Islet precursor cell (in vitro differentiated cells): Measurements from ENCODE around the gene PTPRD.
A peak's percentile ranks its signal among the peaks of the same experiment; 100 is the strongest.

Source experiments
- DNase-seq: peaks from one replicate; pipeline ENCODE4 v3.0.0-alpha.2; 2018

The PTPRD gene

DNA sequence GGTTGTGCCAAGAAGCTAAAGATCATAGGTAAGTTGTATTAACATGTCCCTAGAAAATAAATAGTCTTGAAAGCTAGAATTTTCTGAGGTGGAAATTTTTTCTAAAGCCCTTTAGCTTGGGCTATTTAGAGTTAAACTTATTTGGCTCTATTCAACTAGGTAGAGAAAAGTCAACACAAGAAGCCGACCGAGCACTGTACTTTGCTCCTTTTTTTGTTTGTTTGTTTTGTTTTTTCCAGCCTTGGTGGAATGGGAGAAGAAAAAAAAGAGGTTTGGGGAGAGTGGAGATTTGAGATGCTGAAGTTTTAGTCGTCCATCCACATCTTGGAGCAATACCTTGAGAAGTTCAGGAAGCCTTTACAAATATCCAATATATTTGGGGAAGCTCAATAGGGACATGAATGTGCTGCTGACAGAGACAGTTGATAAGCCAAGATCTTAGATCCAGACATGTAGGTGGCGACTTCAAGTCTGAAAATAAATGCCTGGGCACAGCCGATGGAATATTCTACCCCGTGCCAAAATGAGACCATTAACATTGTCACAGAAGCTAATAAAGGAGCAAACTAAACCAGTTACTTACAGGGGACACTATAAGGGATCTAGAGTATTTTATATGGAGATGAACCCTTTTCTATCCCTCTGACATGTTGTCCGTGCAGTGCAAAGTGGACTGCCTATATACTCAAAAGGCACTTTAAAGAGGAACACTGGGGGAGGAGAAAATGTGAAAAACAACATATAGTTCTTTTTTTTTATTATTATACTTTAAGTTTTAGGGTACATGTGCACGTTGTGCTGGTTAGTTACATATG lies 466.1 kb downstream of the PTPRD start:
- DNase-seq, result no peak

DNA sequence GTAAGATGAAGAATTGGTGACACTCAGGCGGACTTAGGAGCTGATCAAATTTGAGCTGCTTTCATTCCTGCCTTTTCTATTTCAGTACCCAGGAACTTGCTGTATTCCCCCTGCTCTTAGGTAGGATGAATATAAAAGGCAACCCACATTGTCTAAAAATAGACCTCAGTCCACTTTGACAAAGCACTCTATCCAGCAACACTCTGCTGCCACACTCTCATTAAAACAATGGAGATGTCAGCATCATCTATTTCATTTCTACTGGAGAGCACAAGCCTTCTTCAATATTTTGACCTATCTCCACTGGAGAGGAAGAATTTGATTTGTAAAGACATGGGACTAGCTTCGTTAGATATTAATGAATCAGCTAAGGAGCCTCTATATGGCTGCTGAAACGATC lies 468.4 kb downstream of the PTPRD start:
- DNase-seq, result no peak

DNA sequence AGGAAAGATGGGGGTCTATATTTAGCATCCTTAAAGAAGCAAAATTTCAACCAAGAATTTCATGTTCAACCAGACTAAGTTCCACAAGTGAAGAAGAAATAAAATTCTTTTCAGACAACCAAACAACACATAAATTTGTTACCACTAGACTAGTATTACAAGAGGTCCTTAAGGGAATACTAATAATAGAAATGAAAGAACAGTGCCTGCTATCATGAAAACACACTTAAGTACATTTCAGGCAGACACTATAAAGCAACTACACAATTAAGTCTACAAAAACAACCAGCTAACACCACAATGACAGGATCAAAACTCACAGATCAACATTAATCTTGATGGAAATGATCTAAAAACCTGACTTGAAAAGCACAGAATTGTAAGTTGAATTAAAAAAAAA lies 477.2 kb downstream of the PTPRD start:
- no peak for DNase-seq

DNA sequence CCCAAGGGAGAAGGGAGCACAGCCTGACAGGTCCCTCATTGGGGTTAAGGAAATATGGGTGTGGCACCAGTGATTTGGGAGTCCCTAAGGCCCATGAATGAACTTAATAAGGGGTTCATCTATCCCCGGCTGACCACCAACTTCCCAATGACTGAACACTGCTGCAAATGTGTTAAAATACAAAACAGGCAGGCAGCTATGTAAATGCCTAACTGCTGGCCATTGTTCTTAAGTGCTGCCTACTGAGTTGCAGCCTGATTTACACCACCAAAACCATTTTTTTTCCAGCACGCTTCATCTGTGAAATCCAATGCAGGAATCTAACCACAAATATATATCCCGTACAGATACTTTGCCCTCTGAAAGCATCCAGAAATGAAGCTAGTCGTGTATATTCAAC lies 478.5 kb downstream of the PTPRD start:
- DNase-seq, result no peak

DNA sequence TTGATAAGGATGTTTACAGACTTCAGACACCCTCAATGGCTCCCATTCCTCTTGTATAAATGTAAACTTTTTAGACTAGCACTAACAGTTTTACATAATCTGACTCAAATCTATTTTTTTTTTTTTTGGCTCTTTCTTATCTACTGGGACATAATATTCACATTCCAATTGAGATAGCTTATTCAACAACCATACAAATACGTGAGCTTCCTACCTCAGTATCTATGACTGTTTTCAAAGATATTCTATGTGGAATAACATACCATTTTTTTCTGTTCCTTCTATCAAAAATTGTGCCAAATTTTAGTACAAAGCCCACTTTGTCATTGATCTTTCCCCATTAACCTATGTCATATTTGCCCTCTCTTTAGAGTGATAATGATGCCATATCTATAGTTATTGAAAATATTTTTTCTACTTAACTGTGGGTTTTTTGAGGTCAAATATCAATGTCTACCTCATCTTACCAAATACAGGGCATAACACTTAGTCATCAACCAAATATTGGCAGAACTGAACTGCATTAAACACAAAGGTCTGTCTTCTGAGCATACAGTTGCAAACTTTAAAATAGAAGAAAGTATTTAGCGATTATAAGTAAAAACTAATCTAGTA lies 482.6 kb downstream of the PTPRD start:
- DNase-seq, result no peak

DNA sequence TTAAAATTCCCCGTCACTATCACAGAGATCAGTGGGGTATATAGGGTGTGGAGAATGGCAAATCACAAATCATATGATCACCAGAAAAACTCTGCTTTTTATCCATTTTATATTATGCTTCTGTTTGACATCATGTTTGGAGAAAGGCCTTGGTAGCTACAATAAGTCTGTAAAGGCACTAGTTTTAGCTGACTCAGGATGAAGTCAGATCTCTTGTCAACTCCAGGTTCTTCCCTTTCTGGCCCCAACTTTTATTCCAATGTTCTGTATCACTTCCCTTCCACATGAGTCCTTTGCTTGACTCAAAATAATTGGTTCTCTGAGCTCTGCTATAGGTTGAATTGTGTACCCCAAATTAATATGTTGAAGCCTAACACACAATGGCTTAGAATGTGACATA lies 484.9 kb downstream of the PTPRD start:
- DNase-seq, result no peak

DNA sequence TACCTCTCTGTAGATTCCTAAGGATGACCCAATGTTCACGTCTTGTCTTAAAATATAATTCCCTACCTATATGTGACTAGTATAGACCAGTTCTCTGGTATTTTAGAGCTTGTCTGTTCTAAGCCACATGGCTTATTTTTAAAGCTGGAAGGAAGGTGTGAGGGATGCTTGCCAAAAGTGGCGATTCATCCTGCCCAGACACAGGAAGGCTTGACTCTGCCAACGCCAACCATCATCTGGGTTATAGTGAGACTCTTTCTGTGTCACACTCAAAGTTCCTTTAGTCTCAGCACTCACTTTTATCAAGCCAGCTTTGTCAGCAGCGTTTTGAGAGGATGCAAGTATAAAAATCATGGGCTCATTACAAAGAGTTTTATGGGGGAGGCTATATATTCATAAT lies 500.0 kb downstream of the PTPRD start:
- no peak for DNase-seq

DNA sequence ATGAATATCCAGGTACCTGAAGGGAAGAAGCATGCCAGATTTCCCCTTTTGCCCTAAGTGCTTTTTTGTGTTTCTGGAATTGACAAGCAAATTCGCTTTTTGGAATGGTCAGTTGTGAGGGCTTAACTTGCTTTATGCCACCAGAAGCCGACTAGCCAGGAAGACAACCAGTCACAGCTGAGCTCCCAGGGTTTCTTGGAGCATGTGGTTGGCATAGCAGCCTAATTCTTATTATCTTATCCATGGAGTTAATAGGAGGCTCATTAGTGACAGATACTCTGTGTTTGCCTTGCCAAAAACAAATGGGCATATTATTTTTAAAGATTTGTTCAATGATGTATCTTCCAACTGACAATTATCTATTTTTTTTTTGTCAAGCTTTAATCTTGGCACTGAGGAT lies 500.7 kb downstream of the PTPRD start:
- DNase-seq, result no peak

DNA sequence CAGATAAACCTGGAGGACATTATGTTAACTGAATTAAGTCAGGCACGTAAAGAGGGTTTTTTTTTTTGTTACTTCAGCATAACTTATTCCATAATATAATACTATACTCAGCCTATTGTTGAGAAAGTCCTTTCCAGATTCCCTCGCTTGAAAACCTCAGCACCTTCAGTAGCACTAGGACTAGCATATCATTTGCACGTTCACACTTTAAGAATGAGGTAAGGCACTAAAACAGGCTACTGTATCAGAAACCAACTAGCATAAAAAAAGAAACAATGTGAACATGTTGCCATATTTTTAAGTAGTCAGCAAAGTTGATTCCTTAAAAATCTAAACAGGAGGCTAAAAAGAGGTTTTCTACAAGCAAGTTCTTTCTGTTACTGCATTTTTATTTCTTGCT lies 504.0 kb downstream of the PTPRD start:
- no peak for DNase-seq

DNA sequence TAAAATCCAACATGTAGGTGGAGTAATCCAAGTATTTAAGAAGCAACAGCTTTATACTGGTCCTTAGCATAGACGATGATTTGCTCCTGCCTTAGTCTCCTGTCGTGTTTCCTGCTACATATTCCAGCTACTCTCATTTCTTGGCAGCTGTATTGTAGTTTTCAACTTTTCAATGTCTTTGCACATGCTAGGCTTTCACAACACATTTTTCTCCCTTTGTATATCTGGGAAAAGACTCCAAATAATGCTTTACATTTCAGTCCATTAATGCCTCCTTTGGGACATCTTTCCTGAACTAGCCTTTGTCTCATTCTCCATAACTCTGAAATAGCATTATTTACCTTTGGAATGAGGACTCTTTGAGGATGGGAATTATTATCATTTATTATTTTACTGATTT lies 508.0 kb downstream of the PTPRD start:
- no peak for DNase-seq

DNA sequence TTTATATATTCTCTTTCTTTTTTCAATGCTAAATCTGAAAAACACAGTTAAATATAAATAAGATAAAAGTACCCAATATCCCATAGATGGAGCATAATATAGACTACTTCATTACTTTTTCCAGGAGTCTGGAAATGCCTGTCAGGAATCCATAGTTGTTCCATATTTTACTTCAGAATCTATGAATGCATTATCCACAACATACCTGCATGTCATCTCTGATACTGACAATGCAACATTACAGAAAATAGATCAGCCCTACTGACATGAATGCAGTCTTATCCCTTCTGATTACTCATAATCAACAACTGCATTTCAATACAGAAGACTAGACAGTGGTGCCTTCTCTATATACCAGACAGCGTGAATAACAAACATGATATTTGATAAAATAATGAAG lies 517.6 kb downstream of the PTPRD start:
- no peak for DNase-seq

DNA sequence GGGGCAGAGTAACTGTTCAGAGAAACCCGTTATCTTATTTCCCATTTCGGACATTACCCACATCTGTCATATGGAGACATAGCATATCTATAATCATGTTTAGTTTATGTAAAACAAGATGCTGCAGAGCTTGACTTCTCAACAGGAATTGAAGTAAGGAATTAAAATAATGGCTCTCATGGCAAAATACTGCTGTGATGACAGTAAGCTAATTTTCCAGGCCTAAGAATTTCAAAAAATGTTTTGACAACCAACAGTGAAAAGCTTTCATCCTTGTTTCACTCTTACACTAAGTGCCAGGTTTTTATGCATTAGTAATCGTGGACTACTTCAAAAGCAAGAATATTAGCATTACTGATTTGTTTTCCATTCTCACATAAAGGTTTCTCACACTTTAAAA lies 518.2 kb downstream of the PTPRD start:
- no peak for DNase-seq

DNA sequence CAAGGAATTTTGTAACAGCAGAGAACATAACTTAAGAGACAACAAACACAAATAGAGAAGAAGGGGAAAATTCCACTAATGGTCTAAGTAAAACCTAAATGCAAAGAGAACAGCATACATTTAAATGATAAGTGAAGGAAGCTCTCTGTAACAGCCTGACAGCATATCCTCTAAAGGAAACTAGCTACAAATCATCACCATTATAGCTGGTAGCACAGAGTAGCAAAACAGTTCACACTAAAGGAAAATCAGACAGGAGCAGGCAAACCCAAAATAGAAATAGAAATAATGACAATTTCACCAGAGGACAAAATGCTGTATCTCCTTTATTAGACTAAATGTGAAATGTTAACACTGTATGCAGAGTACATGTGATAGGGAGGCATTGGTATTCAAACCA lies 532.8 kb downstream of the PTPRD start:
- DNase-seq, result no peak

DNA sequence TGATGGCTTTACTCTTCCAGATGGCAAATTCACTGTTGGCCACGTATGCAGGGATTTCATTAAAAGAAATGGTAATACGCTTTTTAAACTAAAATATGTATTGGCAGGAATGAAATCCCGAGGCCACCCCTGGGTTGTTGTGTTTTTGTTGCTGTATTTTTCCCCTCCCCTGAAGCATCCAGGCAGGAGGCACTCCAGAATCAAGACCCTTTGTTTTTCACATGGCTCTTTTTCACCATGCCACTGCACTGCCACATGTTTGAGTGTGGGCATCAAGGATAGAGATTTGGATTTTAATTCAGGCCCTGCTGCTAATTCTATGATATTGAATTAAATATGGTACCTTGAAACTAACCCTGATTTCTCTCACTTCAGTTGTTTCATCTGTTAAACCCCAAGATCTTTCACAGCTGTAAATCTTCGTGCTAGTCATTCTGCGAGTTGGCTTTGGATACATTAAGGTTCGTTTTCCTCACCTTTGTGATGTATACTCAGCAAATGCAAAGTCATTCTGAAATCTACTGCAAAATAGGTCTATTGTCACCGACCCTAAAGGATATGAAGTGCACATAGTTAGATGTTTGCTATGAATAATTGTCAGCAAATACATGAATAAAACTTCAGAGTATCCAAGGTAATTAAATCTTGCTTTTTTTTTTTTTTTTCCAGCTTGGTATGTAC lies 533.4 kb downstream of the PTPRD start:
- no peak for DNase-seq

DNA sequence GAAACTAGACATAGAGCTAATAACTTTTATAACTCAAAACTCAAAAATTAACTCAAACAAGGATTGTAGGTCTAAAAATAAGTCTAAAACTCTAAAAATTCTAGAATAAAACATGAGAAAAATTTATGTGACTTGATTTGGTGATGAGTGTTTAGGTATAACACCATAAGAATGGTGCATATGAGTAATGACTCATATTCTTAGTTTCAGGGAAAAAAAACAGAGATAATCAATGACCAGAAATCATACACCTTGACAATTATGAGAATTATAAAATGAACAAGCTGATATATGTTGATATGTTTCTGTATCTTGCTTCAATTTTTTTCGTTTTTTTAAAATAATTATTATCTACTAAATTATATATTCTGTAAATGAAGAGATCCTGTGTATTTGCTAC lies 541.2 kb downstream of the PTPRD start:
- no peak for DNase-seq

DNA sequence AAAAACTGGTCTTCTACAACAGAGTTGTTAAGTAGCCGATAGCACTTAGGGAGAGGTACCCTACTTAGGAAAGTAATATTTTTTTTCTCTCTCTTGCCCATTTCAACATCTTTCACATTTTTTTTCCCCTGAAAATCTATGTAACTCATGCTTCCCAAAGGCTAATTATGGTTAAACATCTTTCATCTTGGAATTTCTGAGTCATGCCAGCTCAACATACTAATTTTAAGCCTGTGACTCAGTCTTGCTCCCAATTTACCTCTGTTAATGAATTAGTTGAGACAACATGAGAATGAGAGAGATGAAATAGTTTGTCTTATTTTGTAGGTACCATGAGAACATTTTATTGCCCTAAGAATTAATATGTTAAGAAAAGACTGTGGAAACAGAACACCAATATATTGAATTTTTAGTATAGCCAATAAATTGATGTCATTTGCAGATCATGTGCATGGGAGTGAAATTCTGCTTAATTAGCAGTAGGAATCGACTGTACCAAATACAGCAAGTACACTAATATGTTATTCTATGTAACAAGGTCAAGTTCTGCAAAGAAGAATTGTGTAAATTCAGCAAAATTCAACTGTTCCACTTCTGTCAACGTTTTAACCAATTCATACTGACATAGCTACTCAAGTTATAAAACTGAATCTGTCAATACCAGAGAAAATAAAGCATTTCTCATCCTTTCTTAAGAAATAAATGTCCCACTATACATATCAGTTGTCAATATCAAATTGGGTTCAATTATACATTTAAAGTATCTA lies 550.0 kb downstream of the PTPRD start:
- DNase-seq, result no peak

DNA sequence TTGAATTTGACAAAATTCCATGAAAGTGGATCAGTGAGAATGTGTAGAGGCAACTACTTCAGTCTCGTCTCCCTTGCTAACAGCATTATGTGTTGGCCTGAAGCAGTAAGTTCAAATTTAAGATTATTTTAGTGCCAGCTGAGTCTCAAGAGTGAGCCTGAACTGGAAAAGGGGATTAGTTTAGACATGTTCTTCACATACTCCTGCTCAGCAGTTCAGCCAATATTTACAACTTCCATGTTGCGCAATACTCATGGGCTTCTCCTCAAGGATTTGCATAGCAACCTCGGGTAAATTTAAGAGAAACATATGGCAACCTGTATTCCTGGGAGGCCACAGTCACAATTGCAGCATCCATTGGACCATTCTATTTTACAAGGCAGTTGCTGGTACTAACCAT lies 553.8 kb downstream of the PTPRD start:
- no peak for DNase-seq

DNA sequence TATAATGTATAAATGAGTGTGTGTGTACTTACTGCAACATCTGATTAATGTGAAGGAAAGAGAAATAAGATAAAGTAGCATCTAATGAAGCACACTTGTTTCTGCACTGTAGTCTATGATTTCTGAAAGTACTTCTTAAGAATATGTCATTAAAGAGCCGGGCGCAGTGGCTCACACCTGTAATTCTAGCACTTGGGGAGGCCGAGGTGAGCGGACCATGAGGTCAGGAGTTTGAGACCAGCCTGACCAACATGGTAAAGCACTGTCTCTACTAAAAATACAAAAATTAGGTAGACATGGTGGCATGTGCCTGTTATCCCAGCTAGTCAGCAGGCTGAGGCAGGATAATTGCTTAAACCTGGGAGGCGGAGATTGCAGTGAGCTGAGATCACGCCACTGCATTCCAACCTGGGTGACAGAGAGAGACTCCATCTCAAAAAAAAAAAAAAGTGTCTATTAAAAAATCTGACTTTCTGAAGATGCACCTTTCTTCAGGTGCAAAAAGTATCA lies 556.9 kb downstream of the PTPRD start:
- DNase-seq, result peak; percentile 80

DNA sequence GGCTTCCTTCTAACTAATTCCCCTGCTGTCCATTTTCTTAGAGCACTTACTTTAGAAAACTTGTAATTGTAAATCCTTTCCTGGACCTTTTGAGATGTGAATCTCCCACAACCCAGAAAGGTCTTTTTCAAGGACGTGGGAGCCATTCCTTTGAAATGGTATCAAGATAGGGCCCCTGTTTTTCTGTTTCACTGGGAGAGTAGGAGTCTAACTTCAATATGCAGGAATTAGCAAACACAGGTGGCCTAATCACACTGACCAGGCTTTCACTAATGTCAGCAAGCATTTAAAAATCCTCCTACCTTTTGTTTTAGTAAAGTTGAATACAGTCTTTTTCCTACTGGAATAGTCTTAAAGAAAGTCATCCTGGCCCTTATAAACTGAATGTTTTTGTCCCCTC lies 558.3 kb downstream of the PTPRD start:
- no peak for DNase-seq

DNA sequence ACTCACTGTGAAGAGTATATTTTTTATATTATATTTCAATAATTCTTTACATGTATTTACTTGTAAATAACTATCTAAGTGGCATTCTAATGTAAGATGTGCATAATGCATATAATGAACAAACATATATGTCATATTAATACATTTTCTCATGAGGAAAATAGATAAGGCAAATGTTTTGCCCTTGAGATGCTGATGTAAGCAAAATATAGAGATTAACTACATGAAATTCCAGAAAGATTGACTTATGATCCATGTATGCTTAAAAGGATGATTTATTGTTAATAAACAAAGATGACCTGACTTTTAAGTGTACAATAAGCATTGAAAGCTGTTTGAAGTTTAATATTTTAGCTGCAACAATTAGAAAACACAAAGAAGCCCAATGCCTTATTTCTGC lies 559.9 kb downstream of the PTPRD start:
- DNase-seq, result no peak

DNA sequence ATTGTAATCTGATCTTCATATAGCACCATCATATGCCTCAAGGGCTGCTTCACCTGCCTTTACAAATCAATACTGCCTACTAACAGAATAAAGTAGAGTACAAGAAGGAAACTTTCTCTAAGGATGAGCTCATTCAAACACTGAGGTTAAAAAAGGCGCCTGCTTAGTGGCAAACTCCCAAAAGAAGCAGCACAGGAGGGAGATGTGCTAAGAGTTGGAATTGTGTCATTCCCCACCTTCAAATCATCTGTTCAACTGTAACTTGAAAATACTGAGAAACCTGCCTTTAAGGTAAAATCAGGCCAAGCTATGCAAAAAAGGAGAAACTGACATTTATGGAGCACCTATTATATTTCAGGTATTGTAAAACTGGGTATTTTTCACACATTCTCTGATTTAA lies 560.6 kb downstream of the PTPRD start:
- no peak for DNase-seq

DNA sequence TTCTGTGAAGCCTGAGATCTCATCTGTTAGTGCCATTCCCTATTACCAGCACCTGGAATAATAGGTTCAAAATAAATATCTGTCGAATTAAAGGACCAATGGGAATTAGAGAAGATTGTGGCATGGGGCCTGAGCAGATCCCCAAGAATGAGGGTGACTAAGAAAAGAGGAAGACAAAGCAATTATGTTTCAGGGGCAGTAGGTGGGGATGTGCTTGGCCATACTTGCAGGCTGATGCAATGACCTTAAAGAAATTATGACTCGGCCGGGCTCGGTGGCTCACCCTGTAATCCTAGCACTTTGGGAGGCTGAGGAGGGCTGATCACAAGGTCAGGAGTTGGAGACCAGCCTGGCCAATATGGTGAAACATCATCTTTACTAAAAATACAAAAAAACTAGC lies 562.8 kb downstream of the PTPRD start:
- DNase-seq, result peak; percentile 69

DNA sequence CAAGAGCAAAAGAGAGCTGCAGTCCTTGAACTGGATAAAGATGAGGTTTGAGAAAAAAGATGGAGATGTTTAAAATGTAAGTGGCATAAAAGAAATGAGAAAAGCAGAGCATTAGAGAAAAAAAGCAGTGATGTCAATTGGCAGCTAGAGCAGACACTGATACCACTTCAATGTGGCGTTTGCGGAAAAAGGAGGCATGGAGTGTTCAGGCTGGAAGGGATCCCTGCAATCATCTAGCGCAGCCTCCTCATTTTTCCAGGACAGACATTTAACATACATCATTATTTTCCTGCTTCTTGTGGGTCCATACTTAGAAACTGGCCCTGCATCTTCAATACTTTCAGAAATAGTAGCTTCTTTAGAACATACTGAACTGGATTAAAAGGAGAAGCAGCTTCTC lies 563.8 kb downstream of the PTPRD start:
- DNase-seq, result no peak
